Left lung (tissue), 10 donors: ENCODE data around the gene PIK3R4. TPM values are rescaled to one million over a fixed set of nuclear protein-coding genes. Genes with fewer than 3 reads are reported as not detected.
A peak's percentile ranks its signal among the peaks of the same experiment; 100 is the strongest.

Experiments used
- ATAC-seq: fragments of 200-7000 bp; cut with Tn5 transposase; one replicate; pipeline ENCODE4 v1.9.1; 2020; ENCODE audit warnings: moderate library complexity
- DNase-seq, 4 donors: peaks; one replicate each; pipeline ENCODE4 v3.0.0-alpha.2; 2013 to 2020
- H3K27ac ChIP-seq, 2 donors: fragments of 200-600 bp; sonication (generic) in 1 of 2; one replicate each; pipeline versions ENCODE4 v1.5.0 to v1.8.0; 2020 to 2021
- H3K27me3 ChIP-seq, 2 donors: fragments of 200-600 bp; sonication (generic) in 1 of 2; one replicate each; pipeline versions ENCODE4 v1.5.0 to v1.8.0; 2020 to 2021
- H3K36me3 ChIP-seq, 2 donors: fragments of 200-600 bp; sonication (generic) in 1 of 2; one replicate each; pipeline versions ENCODE4 v1.5.0 to v1.8.0; 2020 to 2021
- H3K4me1 ChIP-seq, 2 donors: fragments of 200-600 bp; one replicate each; pipeline ENCODE4 v1.8.0; 2021
- H3K4me3 ChIP-seq, 2 donors: fragments of 200-600 bp; sonication (generic) in 1 of 2; one replicate each; pipeline versions ENCODE4 v1.5.0 to v1.8.0; 2020 to 2021; ENCODE audit warnings: mild to moderate bottlenecking in 1 of 2
- H3K9me3 ChIP-seq, 2 donors: fragments of 200-600 bp; sonication (generic) in 1 of 2; one replicate each; pipeline versions ENCODE4 v1.5.0 to v1.8.0; 2020 to 2021
- intact Hi-C, 2 donors: fragments of 100-400 bp; cut with DNase I; formaldehyde crosslinking; loops; one replicate each; pipeline versions ENCODE4 v1.11.2 to v1.14.2; 2022
- polyA plus RNA-seq, 6 donors: library from polyadenylated mRNA; unstranded; fragments of 120-200 nt; gene quantifications; one replicate each; pipeline ENCODE4 v1.2.1, GENCODE V29; 2013; ENCODE audit not compliant: insufficient read length in 6 of 6
- total RNA-seq, 2 donors: library from RNA; stranded (reverse); fragmentation: NEBNext Ultra II Directional; extraction: Animal tissue kit (Norgen Biotek cat#: 25700); gene quantifications; one replicate each; pipeline ENCODE4 v1.2.1, GENCODE V29; 2021
- TF ChIP-seq, protein P1 (sequence below), 2 donors: fragments of 200-600 bp; sonication (generic) in 1 of 2; IDR thresholded peaks; one replicate each; pipeline versions ENCODE4 v1.5.0 to v1.8.0; 2021; ENCODE audit warnings: antibody characterized with exemption in 2 of 2
- donor health status: DM: no; HTN: yes; CAD: no.
- donor health status: DM: no; HTN: no; CAD: no.

PIK3R4 gene
- total and polyA plus RNA-seq, 8 donors, result 24.8 to 58.3 (median 46.0) TPM

GRCh38 chr3:130677343-130677742, 69.3 kb downstream of the PIK3R4 start:
- Histone ChIP-seq H3K4me3 (no peak overlapping the region), H3K36me3 (peaks cover 0 to 50% of the 10 kb centered on the region in 2 donors), H3K9me3 (no peaks in the 10 kb centered on the region), H3K27me3 (no peaks in the 10 kb centered on the region), H3K27ac (no peak overlapping the region), H3K4me1 (no peaks in the 10 kb centered on the region)
- no peak for ATAC-seq
- intact Hi-C loops, result no loop called here
- peak in 2 of 4 donors; percentile 39 to 64 for DNase-seq
- TF ChIP-seq, protein P1, sequence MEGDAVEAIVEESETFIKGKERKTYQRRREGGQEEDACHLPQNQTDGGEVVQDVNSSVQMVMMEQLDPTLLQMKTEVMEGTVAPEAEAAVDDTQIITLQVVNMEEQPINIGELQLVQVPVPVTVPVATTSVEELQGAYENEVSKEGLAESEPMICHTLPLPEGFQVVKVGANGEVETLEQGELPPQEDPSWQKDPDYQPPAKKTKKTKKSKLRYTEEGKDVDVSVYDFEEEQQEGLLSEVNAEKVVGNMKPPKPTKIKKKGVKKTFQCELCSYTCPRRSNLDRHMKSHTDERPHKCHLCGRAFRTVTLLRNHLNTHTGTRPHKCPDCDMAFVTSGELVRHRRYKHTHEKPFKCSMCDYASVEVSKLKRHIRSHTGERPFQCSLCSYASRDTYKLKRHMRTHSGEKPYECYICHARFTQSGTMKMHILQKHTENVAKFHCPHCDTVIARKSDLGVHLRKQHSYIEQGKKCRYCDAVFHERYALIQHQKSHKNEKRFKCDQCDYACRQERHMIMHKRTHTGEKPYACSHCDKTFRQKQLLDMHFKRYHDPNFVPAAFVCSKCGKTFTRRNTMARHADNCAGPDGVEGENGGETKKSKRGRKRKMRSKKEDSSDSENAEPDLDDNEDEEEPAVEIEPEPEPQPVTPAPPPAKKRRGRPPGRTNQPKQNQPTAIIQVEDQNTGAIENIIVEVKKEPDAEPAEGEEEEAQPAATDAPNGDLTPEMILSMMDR (IDR thresholded peaks at IDR 0.05), result no peak

- H3K4me1 ChIP-seq, result no peaks in the 10 kb centered on the region
- no peak for ATAC-seq
- no peaks in the 10 kb centered on the region for H3K9me3 ChIP-seq
- H3K36me3 ChIP-seq, result peaks cover 0 to 28% of the 10 kb centered on the region in 2 donors
- intact Hi-C loops, result no loop called here
- no peak overlapping the region for H3K4me3 ChIP-seq
- no peaks in the 10 kb centered on the region for H3K27me3 ChIP-seq
- no peak for DNase-seq
- TF ChIP-seq, protein P1 (IDR thresholded peaks at IDR 0.05), result no peak
- H3K27ac ChIP-seq, result no peak overlapping the region
Observed at GRCh38 chr3:130671545-130672312, 74.9 kb downstream of the PIK3R4 start.

DNA sequence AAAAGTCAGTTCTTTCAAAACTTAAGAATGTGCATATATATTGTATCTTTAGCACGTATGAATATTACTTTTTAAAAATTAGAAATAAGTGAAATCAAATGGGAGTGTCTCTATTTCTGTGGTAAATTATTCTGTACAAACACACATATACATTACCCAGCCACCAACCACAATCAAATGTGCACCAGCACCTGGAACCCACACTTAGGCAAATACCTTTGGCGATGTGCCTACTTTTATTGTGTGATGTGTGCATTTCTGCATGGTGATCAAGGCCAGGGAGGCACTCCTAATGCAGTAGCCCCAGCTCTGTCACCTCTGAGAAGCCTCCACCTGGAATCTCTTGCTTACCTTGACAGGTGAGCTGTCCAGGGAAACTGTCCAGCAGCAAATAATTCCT, 76.9 kb downstream of the PIK3R4 start:
- TF ChIP-seq, protein P1 (IDR thresholded peaks at IDR 0.05), result no peak
- H3K4me3 ChIP-seq, result no peak overlapping the region
- ATAC-seq (no peak), DNase-seq (no peak)
- H3K9me3 ChIP-seq, result no peaks in the 10 kb centered on the region
- no peak overlapping the region for H3K27ac ChIP-seq
- intact Hi-C loops, result no loop called here
- H3K4me1 ChIP-seq, result no peaks in the 10 kb centered on the region
- peaks cover 0 to 15% of the 10 kb centered on the region in 2 donors for H3K36me3 ChIP-seq
- H3K27me3 ChIP-seq, result no peaks in the 10 kb centered on the region

DNA sequence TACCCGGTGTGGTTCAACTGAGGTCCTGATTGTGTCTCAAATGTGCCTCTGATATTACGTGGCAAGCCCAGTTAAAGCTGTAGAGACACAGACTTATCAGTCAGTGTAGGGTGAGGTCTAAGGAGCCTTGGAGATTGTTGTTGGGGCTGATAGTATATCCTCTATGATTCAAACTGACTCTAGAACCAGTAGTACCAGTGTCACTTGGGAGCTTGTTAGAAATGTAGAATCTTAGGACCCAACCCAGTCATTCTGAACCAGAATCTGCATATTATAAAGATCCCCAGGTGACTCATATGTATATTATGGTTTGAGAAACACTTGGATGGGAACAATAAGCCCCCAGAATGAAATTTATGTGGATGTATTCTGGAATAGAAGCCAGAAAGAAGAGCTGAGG, 83.5 kb downstream of the PIK3R4 start:
- DNase-seq (no peak), ATAC-seq (no peak)
- intact Hi-C loops, result no loop called here
- H3K9me3 ChIP-seq, result no peaks in the 10 kb centered on the region
- TF ChIP-seq, protein P1 (IDR thresholded peaks at IDR 0.05), result no peak
- H3K4me1 ChIP-seq, result no peaks in the 10 kb centered on the region
- H3K27me3 ChIP-seq, result no peaks in the 10 kb centered on the region
- H3K4me3 ChIP-seq, result no peak overlapping the region
- no peaks in the 10 kb centered on the region for H3K36me3 ChIP-seq
- no peak overlapping the region for H3K27ac ChIP-seq

DNA sequence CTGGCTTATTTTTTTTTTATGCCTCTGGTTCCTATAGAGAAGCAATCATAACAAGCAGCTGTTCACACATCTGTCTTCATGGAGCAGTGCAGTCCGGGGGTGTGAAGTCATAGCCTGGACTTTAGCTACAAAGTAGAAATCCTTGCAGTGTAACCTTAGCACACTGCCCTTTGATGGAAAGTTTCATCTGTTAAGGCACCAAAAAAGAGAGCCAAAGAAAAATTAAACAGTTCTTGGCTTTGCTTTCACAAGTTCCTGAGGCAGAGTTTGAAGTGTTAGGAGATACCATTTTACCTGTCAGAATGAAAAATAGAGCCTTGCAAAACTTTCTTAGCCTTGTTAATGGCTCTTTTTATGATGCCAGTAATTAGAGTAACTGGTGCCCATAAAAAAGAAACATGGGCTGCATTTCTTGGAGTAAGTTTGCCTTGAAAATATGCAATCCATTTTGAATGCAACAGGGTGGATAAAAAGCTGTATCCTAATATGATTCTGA, 84.1 kb downstream of the PIK3R4 start:
- Histone ChIP-seq H3K27me3 (no peaks in the 10 kb centered on the region), H3K27ac (no peak overlapping the region)
- ATAC-seq, result peak; percentile 38

More for the DNA sequence above, 84.1 kb downstream of the PIK3R4 start:
- H3K4me3 ChIP-seq, result no peak overlapping the region
- H3K4me1 ChIP-seq, result no peaks in the 10 kb centered on the region
- peak in 1 of 4 donors; percentile 26 for DNase-seq
- H3K9me3 ChIP-seq, result no peaks in the 10 kb centered on the region
- no peaks in the 10 kb centered on the region for H3K36me3 ChIP-seq
- intact Hi-C loops, result no loop called here
- TF ChIP-seq, protein P1 (IDR thresholded peaks at IDR 0.05), result no peak
